ENCODE measurements around the gene PRDX5. TPM values are rescaled to one million over a fixed set of nuclear protein-coding genes. Genes with fewer than 3 reads are reported as not detected.

Gene PRDX5
- total RNA-seq, 1 experiment from 2014 or later, result 267 TPM

- no peaks in the 10 kb centered on the region; a peak in 1 of 4 replicates for H3K36me3 ChIP-seq (ENCODE audit: control insufficient read depth in 1 of 2, insufficient read depth in 2 of 2, low read length in 2 of 2)
- H3K27me3 ChIP-seq (ENCODE audit: insufficient read depth, low read length), result no peaks in the 10 kb centered on the region
- no peak overlapping the region for H2AFZ ChIP-seq (ENCODE audit: low read depth, low read length, poor library complexity, severe bottlenecking)
- peaks cover 6 to 9% of the 10 kb centered on the region in 2 experiments; a peak in 2 of 4 replicates for H3K4me1 ChIP-seq (ENCODE audit: control insufficient read depth in 1 of 2, insufficient read depth in 2 of 2, low read length in 2 of 2)
- H3K9me3 ChIP-seq (ENCODE audit: control insufficient read depth in 1 of 2, insufficient read depth in 1 of 2, low read depth in 1 of 2, low read length in 2 of 2), result no peaks in the 10 kb centered on the region
- ATAC-seq, result no peak
- ChIA-PET POLR2A (no interaction called here), RAD21 (ENCODE audit: low non-redundant PET in 1 of 2, low total read pairs in 2 of 2, uncharacterized antibody in 2 of 2, unreplicated experiment in 2 of 2) (no interaction called here), CTCF (no interaction called here)
- TF ChIP-seq ZNF274 (IDR thresholded peaks at IDR 0.05; ENCODE audit: low read depth, low read length) (no peak), EGR1 (IDR thresholded peaks at IDR 0.05; ENCODE audit: low read depth) (no peak), MAX (IDR thresholded peaks at IDR 0.05) (no peak), ZFX (IDR thresholded peaks at IDR 0.05) (no peak), EZH2phosphoT487 (IDR thresholded peaks at IDR 0.05; ENCODE audit: borderline replicate concordance) (no peak), REST (IDR thresholded peaks at IDR 0.05; ENCODE audit: low read depth) (no peak), POLR2AphosphoS5 (IDR thresholded peaks at IDR 0.05; ENCODE audit: low read depth, low read length) (no peak), SIN3A (IDR thresholded peaks at IDR 0.05; ENCODE audit: low read depth) (no peak), ZBTB33 (IDR thresholded peaks at IDR 0.05; ENCODE audit: extremely low read depth, insufficient replicate concordance, low read length) (no peak), ELF1 (IDR thresholded peaks at IDR 0.05; ENCODE audit: borderline replicate concordance, low read depth) (no peak), SP1 (IDR thresholded peaks at IDR 0.05; ENCODE audit: low read depth) (no peak), ATF3 (IDR thresholded peaks at IDR 0.05) (no peak), EZH2 (IDR thresholded peaks at IDR 0.05) (no peak), JUND (IDR thresholded peaks at IDR 0.05) (no peak), POLR2A (IDR thresholded peaks at IDR 0.05; ENCODE audit: borderline replicate concordance, extremely low read depth, insufficient read depth, insufficient read length) (no peak), CTCF (IDR thresholded peaks at IDR 0.05 in 2 of 3, conservative IDR thresholded peaks at IDR 0.05 in 1 of 3; ENCODE audit: borderline replicate concordance in 1 of 3, insufficient read depth in 1 of 3, low read depth in 2 of 3, low read length in 2 of 3) (no peak), FOSL1 (IDR thresholded peaks at IDR 0.05; ENCODE audit: low read depth) (no peak), TCF7L2 (IDR thresholded peaks at IDR 0.05; ENCODE audit: borderline replicate concordance, extremely low read depth, insufficient read depth, insufficient read length) (no peak)
- H3K9me2 ChIP-seq (ENCODE audit: insufficient read depth), result no peaks in the 10 kb centered on the region
- H3K79me2 ChIP-seq (ENCODE audit: insufficient read depth, low read length), result peaks cover 8% of the 10 kb centered on the region; the same call in 1 of the 2 replicates
- H3K9ac ChIP-seq (ENCODE audit: low read length), result no peak overlapping the region
- no peak overlapping the region for H3K4me2 ChIP-seq (ENCODE audit: low read length)
- DNase-seq (ENCODE audit: low read depth, low spot score), result no peak
- no peak overlapping the region for H3K27ac ChIP-seq (ENCODE audit: low read depth, low read length)
- no peak overlapping the region for H3K4me3 ChIP-seq (replicated peaks in 1 of 2; ENCODE audit: low read depth in 1 of 2, low read length in 2 of 2)
- no peaks in the 10 kb centered on the region for H4K20me1 ChIP-seq (ENCODE audit: insufficient read depth)
- intact Hi-C loops (cut with micrococcal nuclease), result no loop called here
- no TSS peak for BruUV-seq (replicated peaks)
Observed at GRCh38 chr11:64275031-64275800, 42.7 kb upstream of the PRDX5 start.

All from HCT116 (cell line).